IMR-90 (cell line): Measurements from ENCODE around the gene TMEM131. TPM values are rescaled to one million over a fixed set of nuclear protein-coding genes. Genes with fewer than 3 reads are reported as not detected.

ENCODE experiments used
- ATAC-seq: fragments of 200-7000 bp; cut with Tn5 transposase; 2 replicates; pipeline ENCODE4 v1.9.1; 2020; ENCODE audit warnings: low read depth, mild to moderate bottlenecking, moderate library complexity
- BruUV-seq: library from RNA; stranded (reverse); fragments of 400-500 nt; replicated peaks from 2 replicates; lab custom pipeline; 2021; lab: Mats Ljungman, UMichigan
- CTCF ChIA-PET: fragments of 300-600 bp; formaldehyde crosslinking; extraction: SDS; loops from one replicate; lab custom pipeline; 2021; ENCODE audit warnings: antibody characterized with exemption; lab: Yijun Ruan, JAX
- POLR2A ChIA-PET: fragments of 300-600 bp; sonication (Branson Sonifier 250); formaldehyde crosslinking; loops from one replicate; lab custom pipeline; 2022; ENCODE audit warnings: antibody characterized with exemption; ENCODE audit not compliant: unreplicated experiment; lab: Charles Lee
- DNase-seq: peaks from one replicate; pipeline ENCODE4 v3.0.0; 2013
- H2AFZ ChIP-seq: replicated peaks from 2 replicates; pipeline ENCODE3; 2013; ENCODE audit warnings: low read length, mild to moderate bottlenecking; ENCODE audit not compliant: poor library complexity
- H2AK5ac ChIP-seq: 2 replicates; pipeline ENCODE4 v1.6.1; 2013; ENCODE audit warnings: low read depth, low read length, inconsistent platforms
- H2AK9ac ChIP-seq: replicated peaks from 2 replicates; pipeline ENCODE3; 2013; ENCODE audit warnings: mild to moderate bottlenecking, low read depth, low read length, moderate library complexity; ENCODE audit not compliant: poor library complexity
- H2BK120ac ChIP-seq: 2 replicates; pipeline ENCODE4 v1.6.1; 2013; ENCODE audit warnings: low read depth, low read length, inconsistent platforms
- H2BK15ac ChIP-seq: 3 replicates; pipeline ENCODE4 v1.6.1; 2013; ENCODE audit warnings: low read depth, low read length, inconsistent platforms
- H2BK20ac ChIP-seq: 2 replicates; pipeline ENCODE4 v1.6.1; 2013; ENCODE audit warnings: low read depth, mild to moderate bottlenecking, inconsistent platforms, low read length, moderate library complexity
- H2BK5ac ChIP-seq: 2 replicates; pipeline ENCODE4 v1.6.1; 2013; ENCODE audit warnings: mild to moderate bottlenecking, low read depth, low read length, inconsistent platforms; ENCODE audit not compliant: poor library complexity, severe bottlenecking
- H3K14ac ChIP-seq: replicated peaks from 2 replicates; pipeline ENCODE4 v1.6.1; 2013; ENCODE audit warnings: low read depth, low read length, inconsistent platforms
- H3K18ac ChIP-seq: 2 replicates; pipeline ENCODE4 v1.6.1; 2013; ENCODE audit warnings: low read depth, low read length, control low read depth
- H3K23ac ChIP-seq: 2 replicates; pipeline ENCODE4 v1.6.1; 2013; ENCODE audit warnings: low read depth, low read length, inconsistent platforms
- H3K27ac ChIP-seq: 2 replicates; pipeline ENCODE4 v1.5.1; 2013; ENCODE audit warnings: mild to moderate bottlenecking, control low read depth, low read length; ENCODE audit not compliant: insufficient read depth
- H3K27me3 ChIP-seq: 2 replicates; pipeline ENCODE4 v1.6.1; 2013; ENCODE audit warnings: low read length; ENCODE audit not compliant: control insufficient read depth, insufficient read depth
- H3K36me3 ChIP-seq: 2 replicates; pipeline ENCODE4 v1.6.1; 2013; ENCODE audit warnings: low read length, mixed read lengths; ENCODE audit not compliant: control insufficient read depth, insufficient read depth
- H3K4ac ChIP-seq: 2 replicates; pipeline ENCODE4 v1.6.1; 2013; ENCODE audit warnings: low read depth, low read length, inconsistent platforms
- H3K4me1 ChIP-seq: 2 replicates; pipeline ENCODE4 v1.6.1; 2013; ENCODE audit warnings: low read length, mixed read lengths; ENCODE audit not compliant: control insufficient read depth, insufficient read depth
- H3K4me2 ChIP-seq: 2 replicates; pipeline ENCODE4 v1.6.1; 2013; ENCODE audit warnings: low read depth, mild to moderate bottlenecking, control low read depth, low read length, moderate library complexity
- H3K4me3 ChIP-seq: 2 replicates; pipeline ENCODE4 v1.5.1; 2013; ENCODE audit warnings: low read depth, mild to moderate bottlenecking, control low read depth, low read length, moderate library complexity; ENCODE audit not compliant: insufficient read depth
- H3K56ac ChIP-seq: 2 replicates; pipeline ENCODE4 v1.6.1; 2013; ENCODE audit warnings: low read length, inconsistent platforms; ENCODE audit not compliant: insufficient read depth; ENCODE audit errors: extremely low read depth
- H3K79me1 ChIP-seq, 2 experiments: 2 replicates each; pipeline ENCODE4 v1.6.1; 2013; ENCODE audit warnings: low read length in 2 of 2, inconsistent platforms in 1 of 2, low read depth in 1 of 2
- H3K9ac ChIP-seq: 2 replicates; pipeline ENCODE4 v1.6.1; 2013; ENCODE audit warnings: low read depth, low read length, control low read depth
- H3K9me1 ChIP-seq: 2 replicates; pipeline ENCODE4 v1.6.1; 2013; ENCODE audit warnings: low read length, inconsistent platforms; ENCODE audit not compliant: insufficient read depth
- H3K9me3 ChIP-seq: 2 replicates; pipeline ENCODE4 v1.6.1; 2013; ENCODE audit warnings: low read length; ENCODE audit not compliant: control insufficient read depth, insufficient read depth
- H4K20me1 ChIP-seq: 2 replicates; pipeline ENCODE4 v1.6.1; 2013; ENCODE audit warnings: low read length, inconsistent platforms; ENCODE audit not compliant: insufficient read depth
- H4K5ac ChIP-seq: 2 replicates; pipeline ENCODE4 v1.6.1; 2013; ENCODE audit warnings: mild to moderate bottlenecking, low read depth, low read length, control low read depth
- H4K8ac ChIP-seq, 2 experiments: 2 replicates each; pipeline ENCODE4 v1.6.1; 2013; ENCODE audit warnings: low read depth in 2 of 2, low read length in 2 of 2, control low read depth in 1 of 2, inconsistent platforms in 1 of 2
- H4K91ac ChIP-seq: 2 replicates; pipeline ENCODE4 v1.6.1; 2013; ENCODE audit warnings: low read depth, low read length, inconsistent platforms; ENCODE audit not compliant: insufficient read depth
- BHLHE40 ChIP-seq: fragments of 150-350 bp; IDR thresholded peaks from 2 replicates; pipeline ENCODE4 v1.6.1; 2016; ENCODE audit warnings: mild to moderate bottlenecking, low read depth, low read length
- CEBPB ChIP-seq: IDR thresholded peaks from 2 replicates; pipeline ENCODE4 v1.6.1; 2012; ENCODE audit warnings: low read depth, low read length, improper control_type of control experiment
- CHD1 ChIP-seq: IDR thresholded peaks from 2 replicates; pipeline ENCODE4 v1.6.1; 2012; ENCODE audit warnings: low read depth, low read length, improper control_type of control experiment
- CTCF ChIP-seq: conservative IDR thresholded peaks from 2 replicates; pipeline ENCODE4 v1.5.1; 2012; ENCODE audit warnings: mild to moderate bottlenecking, low read depth, low read length, improper control_type of control experiment
- ELK1 ChIP-seq: fragments of 150-350 bp; IDR thresholded peaks from 2 replicates; pipeline ENCODE4 v1.6.1; 2016; ENCODE audit warnings: low read depth, mild to moderate bottlenecking, low read length, moderate library complexity, borderline replicate concordance
- FOS ChIP-seq: fragments of 150-350 bp; IDR thresholded peaks from 2 replicates; pipeline ENCODE4 v1.6.1; 2016; ENCODE audit warnings: low read depth, low read length
- MAFK ChIP-seq: IDR thresholded peaks from 2 replicates; pipeline ENCODE4 v1.6.1; 2012; ENCODE audit warnings: low read depth, low read length, improper control_type of control experiment
- MAZ ChIP-seq: IDR thresholded peaks from 2 replicates; pipeline ENCODE4 v1.6.1; 2012; ENCODE audit warnings: low read depth, mild to moderate bottlenecking, low read length, improper control_type of control experiment, moderate library complexity, borderline replicate concordance
- POLR2A ChIP-seq: IDR thresholded peaks from 2 replicates; pipeline ENCODE4 v1.6.1; 2012; ENCODE audit warnings: mild to moderate bottlenecking, low read depth, low read length
- SMC3 ChIP-seq: fragments of 150-350 bp; IDR thresholded peaks from 2 replicates; pipeline ENCODE4 v1.6.1; 2016; ENCODE audit warnings: low read depth, mild to moderate bottlenecking, antibody characterized with exemption, low read length, moderate library complexity
- USF2 ChIP-seq: fragments of 150-350 bp; IDR thresholded peaks from 2 replicates; pipeline ENCODE4 v1.6.1; 2017; ENCODE audit warnings: mild to moderate bottlenecking, antibody characterized with exemption, low read length, low read depth
- WGBS, 2 experiments: methylation state at CpG; one replicate each; pipeline versions ENCODE4 v1.1.5 to v1.1.7; 2013; ENCODE audit warnings: missing lambda C conversion rate in 2 of 2; ENCODE audit not compliant: insufficient read length in 1 of 2; ENCODE audit errors: extremely low coverage in 2 of 2; 5-methylcytosine and 5-hydroxymethylcytosine counted together
- dilution Hi-C: fragments of 300-500 bp; cut with HindIII; formaldehyde crosslinking; loops from one replicate; pipeline ENCODE4 v1.14.3; 2018; ENCODE audit warnings: low sequenced_read_pairs; ENCODE audit not compliant: unreplicated experiment
- in situ Hi-C: fragments of 300-500 bp; cut with MboI; formaldehyde crosslinking; loops from 3 replicates; pipeline ENCODE4 v1.14.3; 2019; ENCODE audit warnings: low sequenced_read_pairs, inconsistent platforms, mixed read lengths
- intact Hi-C: fragments of 100-400 bp; cut with micrococcal nuclease; formaldehyde crosslinking; loops from 2 replicates; pipeline ENCODE4 v1.10.0; 2022
- polyA plus RNA-seq, 3 experiments: library from polyadenylated mRNA; depleted of rRNA; stranded (reverse); fragments of >200 nt; gene quantifications; 2 replicates each; pipeline ENCODE4 v1.2.3, GENCODE V29; 2012; ENCODE audit warnings: low replicate concordance in 1 of 3
- total RNA-seq: library from RNA; depleted of rRNA; stranded (reverse); fragments of >200 nt; gene quantifications from 2 replicates; pipeline ENCODE4 v1.2.3, GENCODE V29; 2012

TMEM131 gene
- total and polyA plus RNA-seq, 2 of the 4 experiments (the other 2 are of a cell fraction): 13.3 to 14.0 TPM

GRCh38 chr2:97770445-97770844 lies 225.3 kb downstream of the TMEM131 start:
- Histone ChIP-seq H3K27me3 (no peaks in the 10 kb centered on the region), H2BK15ac (no peak overlapping the region), H2AK5ac (no peak overlapping the region), H4K91ac (no peak overlapping the region), H2BK5ac (no peak overlapping the region), H2BK120ac (no peak overlapping the region), H3K9me1 (peaks cover 5% of the 10 kb centered on the region; the same call in 1 of the 2 replicates), H4K5ac (no peak overlapping the region), H3K14ac (no peak overlapping the region), H3K36me3 (peaks cover 24% of the 10 kb centered on the region), H3K56ac (no peak overlapping the region), H3K4me2 (no peak overlapping the region), H2AFZ (no peak overlapping the region), H3K27ac (no peak overlapping the region), H3K4me3 (no peak overlapping the region), H3K23ac (no peak overlapping the region), H3K79me1 (no peaks in the 10 kb centered on the region; a peak in 1 of 4 replicates), H3K9me3 (no peaks in the 10 kb centered on the region), H2BK20ac (no peak overlapping the region), H2AK9ac (no peak overlapping the region), H4K8ac (no peak overlapping the region), H3K18ac (no peak overlapping the region), H3K9ac (no peak overlapping the region), H3K4me1 (no peaks in the 10 kb centered on the region), H4K20me1 (no peaks in the 10 kb centered on the region), H3K4ac (no peak overlapping the region)
- in situ Hi-C loops: no loop called here
- WGBS, 2 experiments: no CpG with 5 or more reads among the region's 4 CpGs
- POLR2A ChIA-PET: no interaction called here
- dilution Hi-C loops: no loop called here
- intact Hi-C loops: no loop called here
- DNase-seq (no peak), ATAC-seq (no peak)
- no TSS peak for BruUV-seq
- CTCF ChIA-PET: no interaction called here
- TF ChIP-seq POLR2A: no peak
- TF ChIP-seq USF2: no peak
- no peak for TF ChIP-seq CHD1
- no peak for TF ChIP-seq FOS
- no peak for TF ChIP-seq ELK1
- no peak for TF ChIP-seq SMC3
- no peak for TF ChIP-seq CTCF
- no peak for TF ChIP-seq CEBPB
- TF ChIP-seq MAZ: no peak
- TF ChIP-seq BHLHE40: no peak
- TF ChIP-seq MAFK: no peak
